Stimulated activated CD8-positive, alpha-beta memory T cell treated with anti-CD3 and anti-CD28 coated beads, Interleukin-7, amount 100 ng/mL, for 48 hours (primary cell): ENCODE results near the gene GPR157.

Experiments
- DNase-seq, 2 donors: peaks; one replicate each; pipeline ENCODE4 v3.0.0-alpha.2; 2020; ENCODE audit warnings: low read depth in 1 of 2; ENCODE audit errors: extremely low read depth in 1 of 2

Gene GPR157

DNA sequence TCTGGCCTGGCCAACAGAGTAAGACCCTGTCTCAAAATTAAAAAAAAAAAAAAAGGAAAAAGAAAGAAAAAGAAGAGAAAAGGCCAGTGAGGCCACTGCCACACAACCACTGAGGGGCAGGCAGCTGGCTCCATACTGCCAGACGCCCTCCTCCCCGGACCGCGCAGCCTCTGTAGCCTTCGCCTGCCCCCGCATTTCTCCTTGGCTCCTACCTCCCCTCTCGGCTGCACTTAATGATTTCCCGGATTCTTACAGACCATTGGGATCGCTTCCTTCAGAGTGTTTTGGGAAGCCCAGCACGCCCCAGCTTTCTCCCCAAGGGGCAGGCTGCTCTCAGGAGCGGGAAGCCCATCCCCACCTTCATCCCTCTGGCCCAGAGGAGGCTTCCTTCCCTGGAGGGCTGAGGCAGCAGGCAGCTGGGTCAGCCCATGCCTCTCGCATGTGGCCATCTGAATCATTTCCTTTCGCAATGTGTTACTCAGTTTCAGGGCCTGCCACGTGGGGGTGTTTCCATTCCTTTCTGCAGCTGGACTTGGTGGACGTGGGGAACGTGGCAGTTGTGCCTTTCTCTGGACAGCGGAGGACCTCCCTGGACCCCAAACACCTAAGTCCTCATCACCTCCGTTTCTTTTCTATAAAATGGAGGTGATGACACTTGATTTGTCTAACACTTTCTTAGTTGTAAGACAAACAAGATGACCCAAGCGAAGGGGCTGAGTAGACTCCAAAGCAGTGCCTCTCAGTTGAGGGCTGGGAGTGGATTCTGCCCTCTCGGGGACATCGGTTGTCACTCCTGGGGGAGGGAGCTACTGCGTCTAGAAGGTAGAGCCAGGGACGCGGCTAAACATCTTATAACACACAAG is 61.7 kb downstream of the GPR157 start:
- no peak for DNase-seq

DNA sequence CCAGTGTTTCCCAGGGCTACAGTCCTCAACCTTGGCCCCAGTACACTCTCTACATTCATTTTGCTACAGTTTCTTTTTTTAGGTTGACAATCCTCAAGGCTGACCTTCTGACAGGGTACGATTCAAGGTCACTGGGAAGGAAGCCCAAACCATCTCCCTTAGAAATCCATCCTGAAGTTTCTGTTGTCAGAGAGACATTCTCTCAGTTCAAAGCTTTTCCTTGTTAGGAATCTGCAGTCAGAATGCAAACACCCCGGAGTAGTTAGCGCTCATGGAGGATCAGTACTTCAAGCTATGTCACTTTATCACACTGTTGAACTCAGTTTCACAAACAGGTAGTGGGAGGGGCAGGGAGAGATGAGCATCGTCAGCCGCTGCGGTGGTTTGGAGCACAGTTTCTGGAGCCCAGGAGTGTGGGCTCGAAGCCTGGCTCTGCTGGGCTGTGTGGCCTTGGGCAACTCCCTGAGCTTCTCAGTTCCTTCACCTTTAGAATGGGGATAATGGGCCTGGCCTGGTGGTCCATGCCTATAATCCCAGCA is 63.6 kb downstream of the GPR157 start:
- no peak for DNase-seq

DNA sequence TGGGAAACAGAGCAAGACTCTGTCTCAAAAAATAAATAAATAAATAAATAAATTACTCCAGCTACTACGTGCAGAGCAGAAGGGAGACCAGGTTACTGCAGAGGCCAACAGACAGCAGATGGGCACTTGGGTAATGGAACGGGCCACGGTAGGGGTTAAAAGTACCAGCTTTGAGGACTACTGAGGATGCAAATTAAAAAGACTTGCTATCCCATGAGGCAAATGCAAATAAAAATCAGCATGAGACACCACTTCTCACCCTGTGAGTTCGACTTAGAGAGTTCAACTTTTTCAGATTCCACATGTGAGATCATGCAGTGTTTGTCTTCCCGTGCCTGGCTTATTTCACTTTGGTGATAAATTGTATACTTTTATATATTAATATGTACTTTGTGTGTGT is 66.1 kb downstream of the GPR157 start:
- DNase-seq, result no peak

DNA sequence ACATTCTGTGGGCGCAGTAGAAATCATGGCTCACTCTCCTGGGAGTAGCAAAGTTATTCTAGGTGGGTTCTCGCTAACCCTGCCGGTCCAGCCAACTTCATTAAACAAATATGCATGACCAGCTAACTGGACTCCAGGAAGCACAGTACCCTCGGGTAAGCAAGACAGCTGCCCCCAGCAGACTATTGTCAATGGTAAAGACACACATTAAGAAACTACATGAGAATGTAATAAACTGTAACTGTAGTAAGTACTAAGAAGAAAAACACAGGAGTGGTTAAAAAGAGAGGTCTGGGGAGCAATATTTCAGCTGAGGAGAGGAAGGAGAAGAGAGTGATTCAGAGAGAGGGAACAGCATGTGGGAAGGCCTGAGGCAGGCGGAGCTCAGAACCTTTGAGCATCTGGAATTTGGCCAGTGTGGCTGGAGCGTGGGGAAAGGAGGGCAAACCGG is 66.9 kb downstream of the GPR157 start:
- no peak for DNase-seq

DNA sequence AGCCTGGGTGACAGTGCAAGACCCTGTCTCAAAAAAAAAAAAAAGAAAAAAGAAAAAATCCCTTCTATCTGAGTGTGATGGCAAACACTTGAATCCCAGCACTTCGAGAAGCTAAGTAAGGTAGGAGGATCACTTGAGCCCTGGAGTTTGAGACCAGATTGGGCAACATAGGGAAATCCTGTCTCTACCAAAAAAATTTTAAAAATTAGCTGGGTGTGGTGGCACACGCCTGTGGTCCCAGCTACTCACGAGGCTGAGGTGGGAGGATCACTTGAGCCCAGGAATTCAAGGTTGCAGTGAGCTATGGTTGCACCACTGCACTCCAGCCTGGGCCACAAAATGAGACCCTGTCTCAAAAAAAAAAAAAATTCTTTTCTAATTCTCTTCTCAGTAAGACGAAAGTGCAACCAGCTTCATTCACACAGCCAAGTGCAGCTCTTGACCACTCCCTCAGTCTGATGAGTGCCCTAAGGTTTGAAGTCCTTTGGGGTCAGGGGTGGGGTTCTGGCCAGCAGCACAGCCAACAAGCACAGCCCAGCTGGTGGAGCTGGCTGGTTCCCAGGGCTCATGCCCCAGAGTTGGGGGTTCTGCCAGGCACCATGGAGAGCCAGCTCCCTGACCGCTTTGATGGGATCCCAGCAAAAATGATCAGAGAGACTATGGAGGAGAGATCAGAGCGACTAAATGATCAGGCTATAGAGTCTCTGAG is 67.5 kb downstream of the GPR157 start:
- no peak for DNase-seq

DNA sequence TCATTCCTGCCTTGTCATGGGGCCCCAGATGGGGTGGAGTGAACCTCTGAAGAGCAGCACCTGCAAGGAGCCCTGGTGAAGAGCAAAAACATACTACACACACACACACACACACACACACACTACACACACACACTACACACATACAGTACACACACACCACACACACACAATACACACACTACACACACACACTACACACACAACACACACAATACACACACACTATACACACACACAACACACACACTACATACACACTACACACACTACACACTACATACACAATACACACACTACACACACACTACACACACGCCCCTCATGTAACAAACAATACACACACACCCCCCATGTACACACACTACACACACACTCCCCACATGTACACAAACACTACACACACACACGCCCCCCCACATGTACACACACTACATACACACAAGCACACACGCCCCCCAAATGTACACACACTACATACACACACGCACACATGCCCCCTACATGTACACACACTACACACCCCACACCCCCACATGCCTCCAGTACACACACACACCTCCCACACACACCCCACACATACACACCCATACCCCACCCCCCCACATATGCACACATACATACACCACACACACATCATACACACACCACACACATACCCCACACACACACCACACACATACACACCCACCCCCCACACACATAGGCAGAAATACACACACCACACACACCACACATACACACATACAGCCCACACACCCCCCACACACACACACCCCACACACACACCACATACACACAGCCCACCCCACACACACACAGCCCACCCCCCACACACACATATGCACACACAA is 68.8 kb downstream of the GPR157 start:
- no peak for DNase-seq

DNA sequence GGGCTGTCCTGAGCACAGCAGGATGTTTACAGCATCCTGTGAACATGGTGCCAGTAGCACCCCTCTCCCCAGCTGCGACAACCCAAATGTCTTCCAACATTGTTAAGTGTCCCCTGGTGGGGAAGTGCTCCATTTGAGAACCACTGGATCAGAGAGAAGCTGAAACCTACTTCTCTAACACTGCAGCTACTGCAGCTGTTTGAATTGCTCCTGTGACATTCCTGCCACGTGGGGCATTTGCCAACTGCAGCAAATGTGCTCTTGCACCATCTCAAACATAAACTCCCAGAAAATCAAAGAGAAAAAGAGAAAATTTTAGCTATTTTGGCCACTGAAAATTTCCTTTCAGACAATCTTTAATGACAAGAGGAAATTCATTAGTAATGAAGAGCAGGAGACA is 70.4 kb downstream of the GPR157 start:
- no peak for DNase-seq

DNA sequence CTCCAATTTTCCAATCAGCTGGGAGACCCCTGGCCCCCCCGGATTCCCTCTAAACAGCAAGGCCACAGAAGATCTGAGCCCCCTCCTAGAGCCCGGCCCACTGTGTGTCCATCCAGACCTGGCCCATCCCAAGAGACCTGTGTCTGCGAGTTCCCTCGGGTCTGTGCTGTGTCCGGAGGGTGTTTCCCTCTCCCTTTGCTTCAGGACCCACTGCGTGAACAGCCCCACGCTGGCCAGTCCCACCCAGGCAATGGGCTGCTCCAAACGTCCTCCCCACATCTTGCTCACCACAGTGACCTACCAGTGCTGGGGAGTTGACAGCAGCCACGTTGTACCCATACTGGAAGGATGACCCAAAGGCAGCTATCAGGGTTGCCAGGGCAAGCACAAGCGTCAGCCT is 71.1 kb downstream of the GPR157 start:
- no peak for DNase-seq

DNA sequence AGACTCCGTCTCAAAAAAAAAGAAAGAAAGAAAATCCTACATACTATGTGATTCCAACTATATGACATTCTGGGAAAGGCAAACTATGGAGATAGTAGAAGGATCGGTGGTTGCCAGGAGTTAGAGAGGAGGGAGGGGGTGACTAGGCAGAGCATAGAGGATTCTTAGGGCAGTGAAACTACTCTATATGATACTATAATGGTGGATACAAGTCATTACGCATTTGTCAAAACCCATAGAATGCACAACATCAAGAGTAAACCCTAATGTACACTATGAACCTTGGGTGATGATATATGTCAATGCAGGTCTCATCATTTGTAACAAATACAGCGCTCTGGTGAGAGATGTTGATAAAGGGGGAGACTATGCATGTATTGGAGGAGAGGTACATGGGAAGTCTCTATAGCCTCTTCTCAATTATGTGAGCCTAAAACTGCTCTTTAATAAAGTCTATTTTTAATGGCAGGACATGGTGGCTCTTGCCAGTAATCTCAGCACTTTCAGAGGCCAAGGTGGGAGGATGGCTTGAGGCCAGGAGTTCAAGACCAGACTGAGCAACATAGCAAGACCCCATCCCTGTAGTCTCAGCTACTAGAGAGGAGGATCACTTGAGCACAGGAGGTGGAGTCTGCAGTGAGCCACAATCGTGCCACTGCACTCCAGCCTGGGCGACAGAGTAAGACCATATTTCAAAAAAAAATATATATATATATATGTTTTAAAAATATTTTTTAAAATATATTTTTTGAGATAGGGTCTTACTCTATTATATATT is 76.4 kb downstream of the GPR157 start:
- DNase-seq, result no peak

DNA sequence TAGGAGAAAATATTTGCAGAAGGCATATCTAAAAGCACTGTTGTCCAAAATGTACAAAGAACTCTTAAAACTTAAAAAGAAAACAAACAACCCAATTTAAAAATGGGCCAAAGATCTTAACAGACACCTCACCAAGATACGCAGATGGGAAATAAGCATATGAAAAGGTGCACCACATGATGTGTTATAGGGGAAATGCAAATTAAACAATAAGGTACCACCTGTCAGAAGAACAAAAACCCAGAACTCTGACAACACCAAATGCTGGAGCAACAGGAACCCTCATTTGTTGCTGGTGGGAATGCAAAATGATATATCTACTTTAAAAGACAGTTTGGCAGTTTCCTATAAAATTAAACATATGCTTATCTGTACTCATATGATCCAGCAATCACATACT is 77.5 kb downstream of the GPR157 start:
- no peak for DNase-seq

DNA sequence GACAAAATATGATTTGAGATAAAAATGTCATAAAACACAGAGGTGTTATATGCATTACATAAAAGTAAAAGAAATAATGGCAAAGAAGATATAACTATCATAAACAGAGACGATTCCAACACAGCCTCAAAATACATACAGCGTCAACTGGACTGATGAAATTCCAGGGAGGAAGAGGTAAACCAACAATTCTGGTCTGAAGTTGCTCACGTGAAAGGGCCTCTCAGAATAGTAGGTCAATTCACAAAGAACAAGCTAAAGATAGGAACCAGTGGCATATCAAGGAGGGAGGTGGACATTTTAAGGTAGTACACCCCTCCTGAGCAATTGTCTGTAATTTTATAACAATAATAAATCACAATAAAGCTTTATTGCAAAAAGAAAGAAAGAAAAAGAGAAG is 78.1 kb downstream of the GPR157 start:
- DNase-seq, result no peak
